ENCODE results near the gene DNAJC4.

Gene DNAJC4

GRCh38 chr11:64281957-64282770 is 51.8 kb downstream of the DNAJC4 start:
- Histone ChIP-seq H3K4me3 (replicated peaks; ENCODE audit: low read depth, low read length) (no peak overlapping the region), H3K27me3 (replicated peaks; ENCODE audit: control insufficient read depth, insufficient read depth, low read length) (no peaks in the 10 kb centered on the region), H3K36me3 (ENCODE audit: control insufficient read depth, insufficient read depth, low read length) (peaks cover 10% of the 10 kb centered on the region)
- no peak for TF ChIP-seq CTCF (IDR thresholded peaks at IDR 0.05; ENCODE audit: insufficient read depth, low read length, poor library complexity, severe bottlenecking)
- DNase-seq (ENCODE audit: extremely low read depth, insufficient read length) = no peak

- no peak overlapping the region for H3K4me3 ChIP-seq (replicated peaks; ENCODE audit: low read depth, low read length)
- no peak for TF ChIP-seq CTCF (IDR thresholded peaks at IDR 0.05; ENCODE audit: insufficient read depth, low read length, poor library complexity, severe bottlenecking)
- peaks cover 8% of the 10 kb centered on the region for H3K36me3 ChIP-seq (ENCODE audit: control insufficient read depth, insufficient read depth, low read length)
- DNase-seq (ENCODE audit: extremely low read depth, insufficient read length) = no peak
- no peaks in the 10 kb centered on the region for H3K27me3 ChIP-seq (replicated peaks; ENCODE audit: control insufficient read depth, insufficient read depth, low read length)
These were observed 52.7 kb downstream of the DNAJC4 start for GRCh38 chr11:64283092-64283491.

Data from GM06990 (cell line).